H1 (cell line): Measurements from ENCODE around the gene B3GALT5. TPM values are rescaled to one million over a fixed set of nuclear protein-coding genes. Genes with fewer than 3 reads are reported as not detected.

Experiments used
- CTCF ChIA-PET: fragments of 300-600 bp; sonication (Branson Sonifier 250); formaldehyde crosslinking; loops from one replicate; lab custom pipeline; 2021; ENCODE audit not compliant: partially characterized antibody; lab: Charles Lee
- POLR2A ChIA-PET: fragments of 300-600 bp; sonication (Branson Sonifier 250); formaldehyde crosslinking; loops from one replicate; lab custom pipeline; 2021; ENCODE audit warnings: inconsistent platforms; ENCODE audit not compliant: partially characterized antibody; lab: Charles Lee
- DNase-seq, 2 experiments: peaks; one replicate each; pipeline versions ENCODE4 v3.0.0 to v3.0.0-alpha.2; 2010 to 2022; ENCODE audit warnings: low spot score in 2 of 2, low read depth in 1 of 2, mixed read lengths in 1 of 2
- FAIRE-seq: peaks from 2 replicates; lab custom pipeline; 2011; peaks lifted over from hg19 to GRCh38; lab: Jason Lieb, UNC
- H2AFZ ChIP-seq: 2 replicates; pipeline ENCODE4 v1.8.1; 2012; ENCODE audit warnings: low read length, inconsistent platforms
- H2AK5ac ChIP-seq: 2 replicates; pipeline ENCODE4 v1.6.1; 2013; ENCODE audit warnings: low read depth, low read length
- H2BK120ac ChIP-seq: replicated peaks from 2 replicates; pipeline ENCODE3; 2013; ENCODE audit warnings: low read depth, low read length, inconsistent platforms
- H2BK12ac ChIP-seq: 2 replicates; pipeline ENCODE4 v1.6.1; 2013; ENCODE audit warnings: low read depth, low read length
- H2BK15ac ChIP-seq: 2 replicates; pipeline ENCODE4 v1.6.1; 2013; ENCODE audit warnings: low read length
- H2BK20ac ChIP-seq: 2 replicates; pipeline ENCODE4 v1.6.1; 2013; ENCODE audit warnings: low read length
- H2BK5ac ChIP-seq: 2 replicates; pipeline ENCODE4 v1.6.1; 2013; ENCODE audit warnings: low read depth, low read length
- H3K14ac ChIP-seq: 2 replicates; pipeline ENCODE4 v1.6.1; 2013; ENCODE audit warnings: inconsistent platforms; ENCODE audit not compliant: insufficient read length
- H3K18ac ChIP-seq: 2 replicates; pipeline ENCODE4 v1.6.1; 2013; ENCODE audit warnings: low read length; ENCODE audit errors: extremely low read depth
- H3K23ac ChIP-seq: 2 replicates; pipeline ENCODE4 v1.6.1; 2013; ENCODE audit warnings: inconsistent platforms; ENCODE audit not compliant: insufficient read length
- H3K23me2 ChIP-seq: 2 replicates; pipeline ENCODE4 v1.6.1; 2013; ENCODE audit warnings: low read depth, low read length
- H3K27ac ChIP-seq: 2 replicates; pipeline ENCODE4 v1.6.1; 2011; ENCODE audit warnings: low read depth, low read length, inconsistent platforms
- H3K27me3 ChIP-seq, 4 experiments: replicated peaks in 1 of 4; 1 replicate in 1 of 4; 2 replicates in 3 of 4; pipeline versions ENCODE4 v1.6.1 to v1.8.1; 2011 to 2013; ENCODE audit warnings: low read length in 3 of 4, mild to moderate bottlenecking in 3 of 4, inconsistent platforms in 2 of 4, mixed read lengths in 2 of 4, moderate library complexity in 1 of 4; ENCODE audit not compliant: control insufficient read depth in 3 of 4, insufficient read depth in 3 of 4; ENCODE audit errors: extremely low read depth in 1 of 4
- H3K36me3 ChIP-seq, 4 experiments: 2 replicates each; pipeline versions ENCODE4 v1.6.1 to v1.8.1; 2011 to 2013; ENCODE audit warnings: mild to moderate bottlenecking in 4 of 4, low read length in 3 of 4, moderate library complexity in 2 of 4, control low read depth in 1 of 4, inconsistent platforms in 1 of 4; ENCODE audit not compliant: insufficient read depth in 4 of 4, control insufficient read depth in 2 of 4
- H3K4ac ChIP-seq: replicated peaks from 2 replicates; pipeline ENCODE3; 2013; ENCODE audit warnings: low read length, low read depth, mixed read lengths, inconsistent platforms; ENCODE audit not compliant: insufficient read length
- H3K4me1 ChIP-seq, 4 experiments: replicated peaks in 1 of 4; 1 replicate in 1 of 4; 2 replicates in 3 of 4; pipeline versions ENCODE4 v1.6.1 to v1.8.1; 2011 to 2013; ENCODE audit warnings: low read length in 3 of 4, inconsistent platforms in 2 of 4, mixed read lengths in 1 of 4; ENCODE audit not compliant: insufficient read depth in 4 of 4, control insufficient read depth in 3 of 4
- H3K4me2 ChIP-seq, 2 experiments: 2 replicates each; pipeline versions ENCODE4 v1.6.1 to v1.8.1; 2011 to 2013; ENCODE audit warnings: low read depth in 2 of 2, low read length in 2 of 2, control low read depth in 1 of 2, inconsistent platforms in 1 of 2, mild to moderate bottlenecking in 1 of 2; ENCODE audit not compliant: insufficient read depth in 1 of 2
- H3K4me3 ChIP-seq, 4 experiments: fragments of 200-600, 300-600 bp in 1 of 4; sonication (generic), shearing (Covaris generic), sonication (Bioruptor Twin) in 1 of 4; 2 replicates each; pipeline versions ENCODE4 v1.5.1 to v1.8.1; 2011 to 2016; ENCODE audit warnings: low read length in 4 of 4, low read depth in 3 of 4, control low read depth in 2 of 4, inconsistent platforms in 2 of 4, mild to moderate bottlenecking in 2 of 4, mixed read lengths in 1 of 4, moderate library complexity in 1 of 4; ENCODE audit not compliant: insufficient read depth in 2 of 4; ENCODE audit errors: extremely low read depth in 1 of 4
- H3K56ac ChIP-seq: replicated peaks from 2 replicates; pipeline ENCODE3; 2013; ENCODE audit warnings: low read depth, mild to moderate bottlenecking, mixed read lengths, low read length, inconsistent platforms; ENCODE audit not compliant: insufficient read length
- H3K79me1 ChIP-seq: 2 replicates; pipeline ENCODE4 v1.6.1; 2013; ENCODE audit warnings: low read depth, low read length, control low read depth
- H3K79me2 ChIP-seq, 2 experiments: 2 replicates each; pipeline versions ENCODE4 v1.6.1 to v1.8.1; 2012 to 2013; ENCODE audit warnings: low read length in 2 of 2, mild to moderate bottlenecking in 2 of 2, inconsistent platforms in 1 of 2; ENCODE audit not compliant: insufficient read depth in 2 of 2, control insufficient read depth in 1 of 2
- H3K9ac ChIP-seq, 4 experiments: replicated peaks in 1 of 4; 1 replicate in 1 of 4; 2 replicates in 3 of 4; pipeline versions ENCODE4 v1.6.1 to v1.8.1; 2011 to 2013; ENCODE audit warnings: low read depth in 3 of 4, low read length in 3 of 4, control low read depth in 2 of 4, mild to moderate bottlenecking in 2 of 4, moderate library complexity in 2 of 4, inconsistent platforms in 1 of 4; ENCODE audit errors: extremely low read depth in 1 of 4
- H3K9me3 ChIP-seq, 2 experiments: 2 replicates each; pipeline versions ENCODE4 v1.6.1 to v1.8.1; 2012 to 2013; ENCODE audit warnings: mild to moderate bottlenecking in 2 of 2, moderate library complexity in 2 of 2, control low read depth in 1 of 2, inconsistent platforms in 1 of 2, low read depth in 1 of 2, low read length in 1 of 2, mixed read lengths in 1 of 2; ENCODE audit not compliant: insufficient read depth in 2 of 2
- H4K20me1 ChIP-seq, 2 experiments: replicated peaks in 1 of 2; 2 replicates each; pipeline versions ENCODE3 to v1.8.1; 2011 to 2013; ENCODE audit warnings: inconsistent platforms in 2 of 2, low read length in 2 of 2, mild to moderate bottlenecking in 1 of 2; ENCODE audit not compliant: insufficient read depth in 2 of 2, control insufficient read depth in 1 of 2
- H4K5ac ChIP-seq: 2 replicates; pipeline ENCODE4 v1.6.1; 2013; ENCODE audit warnings: low read length, low read depth, mixed read lengths, inconsistent platforms; ENCODE audit not compliant: insufficient read length
- H4K8ac ChIP-seq: 2 replicates; pipeline ENCODE4 v1.8.0; 2013; ENCODE audit warnings: mild to moderate bottlenecking, moderate library complexity, low read length, inconsistent platforms; ENCODE audit not compliant: insufficient read depth; ENCODE audit errors: extremely low read depth
- H4K91ac ChIP-seq: replicated peaks from 2 replicates; pipeline ENCODE3; 2013; ENCODE audit warnings: low read length, mixed read lengths, inconsistent platforms; ENCODE audit not compliant: insufficient read length
- CHD2 ChIP-seq: IDR thresholded peaks from 2 replicates; pipeline ENCODE4 v1.6.1; 2012; ENCODE audit warnings: low read length, improper control_type of control experiment
- EP300 ChIP-seq, 2 experiments: IDR thresholded peaks; 1 replicate in 1 of 2; 2 replicates in 1 of 2; pipeline ENCODE4 v1.6.1; 2011 to 2012; ENCODE audit warnings: low read depth in 2 of 2, low read length in 2 of 2, mild to moderate bottlenecking in 2 of 2, borderline replicate concordance in 1 of 2, inconsistent platforms in 1 of 2, moderate library complexity in 1 of 2
- HDAC2 ChIP-seq, 2 experiments: fragments of 300-600 bp in 1 of 2; sonication (generic) in 1 of 2; IDR thresholded peaks; 2 replicates each; pipeline ENCODE4 v1.6.1; 2011 to 2012; ENCODE audit warnings: low read depth in 2 of 2, low read length in 2 of 2, mild to moderate bottlenecking in 2 of 2, moderate library complexity in 2 of 2, borderline replicate concordance in 1 of 2, inconsistent platforms in 1 of 2
- RAD21 ChIP-seq, 2 experiments: IDR thresholded peaks in 1 of 2; conservative IDR thresholded peaks in 1 of 2; 2 replicates each; pipeline ENCODE4 v1.6.1; 2011; ENCODE audit warnings: low read depth in 2 of 2, low read length in 2 of 2, improper control_type of control experiment in 1 of 2, inconsistent platforms in 1 of 2, mild to moderate bottlenecking in 1 of 2, moderate library complexity in 1 of 2
- RBBP5 ChIP-seq: IDR thresholded peaks from 2 replicates; pipeline ENCODE4 v1.7.1; 2012; ENCODE audit warnings: low read depth, mild to moderate bottlenecking, inconsistent platforms, low read length, moderate library complexity, borderline replicate concordance
- RFX5 ChIP-seq: IDR thresholded peaks from 2 replicates; pipeline ENCODE4 v1.6.1; 2011; ENCODE audit warnings: low read depth, low read length, improper control_type of control experiment, borderline replicate concordance
- SAP30 ChIP-seq: fragments of 300-600 bp; sonication (generic); IDR thresholded peaks from 2 replicates; pipeline ENCODE4 v1.7.1; 2012; ENCODE audit warnings: low read length, moderate library complexity, mild to moderate bottlenecking, inconsistent platforms; ENCODE audit not compliant: insufficient read depth, insufficient replicate concordance
- SP1 ChIP-seq: IDR thresholded peaks from 2 replicates; pipeline ENCODE4 v1.6.1; 2011; ENCODE audit warnings: low read depth, low read length
- SP2 ChIP-seq: IDR thresholded peaks from 2 replicates; pipeline ENCODE4 v1.6.1; 2012; ENCODE audit warnings: mild to moderate bottlenecking, low read length, inconsistent platforms
- SUZ12 ChIP-seq: fragments of 200-600 bp; sonication (generic); IDR thresholded peaks from 2 replicates; pipeline ENCODE4 v1.6.1; 2012; ENCODE audit warnings: mild to moderate bottlenecking, inconsistent platforms, low read length, moderate library complexity, mixed read lengths
- WGBS, 2 experiments: shearing (Covaris generic) in 1 of 2; methylation state at CpG; one replicate each; pipeline versions ENCODE4 v1.1.6 to v1.1.7; 2013 to 2015; ENCODE audit warnings: low lambda C conversion rate in 2 of 2, mixed read lengths in 2 of 2, inconsistent platforms in 1 of 2, low coverage in 1 of 2, missing lambda C conversion rate in 1 of 2; ENCODE audit not compliant: insufficient replicate concordance in 2 of 2, insufficient coverage in 1 of 2, insufficient read length in 1 of 2; ENCODE audit errors: extremely low coverage in 1 of 2, missing lambda C conversion rate in 1 of 2; 5-methylcytosine and 5-hydroxymethylcytosine counted together
- polyA plus RNA-seq, 7 experiments: library from polyadenylated mRNA; depleted of rRNA in 3 of 7; stranded (reverse) in 5 of 7; unstranded in 2 of 7; fragments of >200 nt in 5 of 7; fragments of 200-250 nt in 2 of 7; gene quantifications; 1 replicate in 5 of 7; 2 replicates in 1 of 7; 4 replicates in 1 of 7; pipeline versions ENCODE4 v1.2.1 to v1.2.3, GENCODE V29; 2011 to 2013; ENCODE audit warnings: missing spikeins in 2 of 7, mixed read lengths in 2 of 7
- total RNA-seq: library from RNA; stranded (reverse); fragmentation: NEBNext Ultra II Directional; extraction: Animal tissue kit (Norgen Biotek cat#: 25700); gene quantifications from 2 replicates; pipeline ENCODE4 v1.2.1, GENCODE V29; 2021
- TF ChIP-seq, protein P1 (sequence below): IDR thresholded peaks from 2 replicates; pipeline ENCODE4 v1.6.1; 2011; ENCODE audit warnings: low read length, improper control_type of control experiment

Gene B3GALT5
- total and polyA plus RNA-seq, 2 of the 8 experiments (the other 6 are each of a cell fraction or from before 2014, with no cell fraction given): 11.9 to 25.1 TPM

DNA sequence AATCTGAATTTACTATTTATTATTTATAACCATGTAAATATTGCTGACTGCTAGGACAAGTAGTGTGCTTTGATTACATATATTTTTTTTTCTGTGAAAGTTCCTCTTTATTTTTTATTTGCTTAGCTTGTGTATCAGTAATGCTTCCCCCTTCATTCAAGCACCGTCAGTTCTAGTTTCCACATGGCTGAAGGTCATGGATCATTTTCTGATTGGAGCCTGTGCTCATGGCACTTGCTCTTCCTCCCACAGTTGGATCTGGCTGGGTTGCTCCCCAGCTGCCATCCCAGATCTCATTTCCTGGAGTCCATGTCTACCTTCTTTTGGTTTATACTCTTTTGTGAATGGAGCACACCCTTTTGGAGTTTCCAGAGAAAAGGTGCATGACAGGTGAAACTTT is 75.3 kb downstream of the B3GALT5 start:
- no peak overlapping the region for H2BK120ac ChIP-seq
- no peak overlapping the region for H3K9ac ChIP-seq
- peaks cover 0 to 1% of the 10 kb centered on the region in 2 experiments for H4K20me1 ChIP-seq
- H3K4me1 ChIP-seq: peaks cover 0 to 2% (median 0%) of the 10 kb centered on the region in 4 experiments; a peak in 3 of 7 replicates
- H3K4me3 ChIP-seq: no peak overlapping the region
- H4K8ac ChIP-seq: no peak overlapping the region
- no peak overlapping the region for H3K14ac ChIP-seq
- ChIA-PET POLR2A (no interaction called here), CTCF (interaction anchor here (1.0 to 4.2 kb wide), 4 partner anchors 12 to 168 kb away, joined by 3 to 14 read pairs (median 4); no protein-coding TSS in a partner anchor)
- no peak overlapping the region for H4K91ac ChIP-seq
- H3K23ac ChIP-seq: no peak overlapping the region
- no peak overlapping the region for H2BK5ac ChIP-seq
- DNase-seq (no peak), FAIRE-seq (no peak)
- peaks cover 0 to 5% of the 10 kb centered on the region in 2 experiments; a peak in 1 of 4 replicates for H3K9me3 ChIP-seq
- 96% methylated on average over 1 of the region's 1 CpG; no CpG with 5 or more reads in 1 of the 2 experiments for WGBS, 2 experiments
- H4K5ac ChIP-seq: no peak overlapping the region
- H2BK20ac ChIP-seq: no peak overlapping the region
- H3K79me2 ChIP-seq: no peaks in the 10 kb centered on the region
- H3K36me3 ChIP-seq: no peaks in the 10 kb centered on the region
- no peak overlapping the region for H3K18ac ChIP-seq
- H3K4me2 ChIP-seq: no peak overlapping the region
- H3K56ac ChIP-seq: no peak overlapping the region
- H2BK15ac ChIP-seq: no peak overlapping the region; the same call in 1 of the 2 replicates
- H2BK12ac ChIP-seq: no peak overlapping the region
- H3K4ac ChIP-seq: no peak overlapping the region
- no peak overlapping the region for H3K27ac ChIP-seq
- no peak overlapping the region for H2AK5ac ChIP-seq
- H2AFZ ChIP-seq: no peak overlapping the region
- H3K23me2 ChIP-seq: no peaks in the 10 kb centered on the region; the same call in 1 of the 2 replicates
- no peaks in the 10 kb centered on the region for H3K27me3 ChIP-seq
- no peaks in the 10 kb centered on the region for H3K79me1 ChIP-seq
- no peak for TF ChIP-seq RBBP5
- TF ChIP-seq, protein P1, sequence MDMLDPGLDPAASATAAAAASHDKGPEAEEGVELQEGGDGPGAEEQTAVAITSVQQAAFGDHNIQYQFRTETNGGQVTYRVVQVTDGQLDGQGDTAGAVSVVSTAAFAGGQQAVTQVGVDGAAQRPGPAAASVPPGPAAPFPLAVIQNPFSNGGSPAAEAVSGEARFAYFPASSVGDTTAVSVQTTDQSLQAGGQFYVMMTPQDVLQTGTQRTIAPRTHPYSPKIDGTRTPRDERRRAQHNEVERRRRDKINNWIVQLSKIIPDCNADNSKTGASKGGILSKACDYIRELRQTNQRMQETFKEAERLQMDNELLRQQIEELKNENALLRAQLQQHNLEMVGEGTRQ: no peak
- no peak for TF ChIP-seq SP1
- TF ChIP-seq EP300 (IDR thresholded peaks at IDR 0.05; ENCODE audit: borderline replicate concordance in 1 of 2, low read depth in 2 of 2, low read length in 2 of 2): no peak
- no peak for TF ChIP-seq SUZ12
- no peak for TF ChIP-seq SP2
- TF ChIP-seq CHD2: no peak
- TF ChIP-seq HDAC2 (IDR thresholded peaks at IDR 0.05; ENCODE audit: borderline replicate concordance in 1 of 2, low read depth in 2 of 2, low read length in 2 of 2): no peak
- no peak for TF ChIP-seq RFX5
- no peak for TF ChIP-seq SAP30
- no peak for TF ChIP-seq RAD21 (IDR thresholded peaks at IDR 0.05 in 1 of 2, conservative IDR thresholded peaks at IDR 0.05 in 1 of 2; ENCODE audit: low read depth in 2 of 2, low read length in 2 of 2)
